K562 (cell line): Measurements from ENCODE around the gene HEXIM1. TPM values are rescaled to one million over a fixed set of nuclear protein-coding genes. Genes with fewer than 3 reads are reported as not detected.

Source experiments
- ATF1 ChIP-seq, 2 experiments: fragments of 450-650 bp in 1 of 2; IDR thresholded peaks; 2 replicates each; pipeline ENCODE4 v1.6.1; 2016; ENCODE audit warnings: missing compliant biosample characterization in 1 of 2, missing genetic modification characterization in 1 of 2
- DDX20 ChIP-seq: fragments of 450-650 bp; IDR thresholded peaks from 2 replicates; pipeline ENCODE4 v1.6.1; 2016; ENCODE audit warnings: missing genetic modification characterization, low read depth, mild to moderate bottlenecking, missing compliant biosample characterization, moderate library complexity
- L3MBTL2 ChIP-seq: fragments of 450-650 bp; IDR thresholded peaks from 2 replicates; pipeline ENCODE4 v1.6.1; 2016; ENCODE audit warnings: mild to moderate bottlenecking, moderate library complexity
- MEIS2 ChIP-seq: fragments of 450-650 bp; IDR thresholded peaks from 2 replicates; pipeline ENCODE4 v1.6.1; 2014; ENCODE audit warnings: mild to moderate bottlenecking; ENCODE audit not compliant: partially characterized antibody
- MTA1 ChIP-seq: fragments of 450-650 bp; IDR thresholded peaks from 2 replicates; pipeline ENCODE4 v1.6.1; 2017; ENCODE audit warnings: borderline replicate concordance
- NUFIP1 ChIP-seq: fragments of 450-650 bp; IDR thresholded peaks from 2 replicates; pipeline ENCODE4 v1.6.1; 2018; ENCODE audit not compliant: partially characterized antibody
- RAD51 ChIP-seq: fragments of 450-650 bp; IDR thresholded peaks from 2 replicates; pipeline ENCODE4 v1.7.1; 2016; ENCODE audit warnings: low read depth, mild to moderate bottlenecking, borderline replicate concordance
- REST ChIP-seq, 2 experiments: fragments of 450-650 bp; formaldehyde crosslinking in 1 of 2; IDR thresholded peaks; 2 replicates each; pipeline versions ENCODE4 v1.4.0 to v1.6.1; 2014 to 2020; ENCODE audit warnings: mild to moderate bottlenecking in 2 of 2, borderline replicate concordance in 1 of 2, low read depth in 1 of 2
- SIN3A ChIP-seq, 2 experiments: fragments of 150-350 bp in 1 of 2; IDR thresholded peaks; 2 replicates each; pipeline ENCODE4 v1.6.1; 2011 to 2016; ENCODE audit warnings: borderline replicate concordance in 2 of 2, low read depth in 2 of 2, low read length in 2 of 2, mild to moderate bottlenecking in 2 of 2, moderate library complexity in 2 of 2; ENCODE audit not compliant: control insufficient read depth in 1 of 2
- SMAD2 ChIP-seq: fragments of 150-350 bp; IDR thresholded peaks from 2 replicates; pipeline ENCODE4 v1.6.1; 2014; ENCODE audit warnings: low read depth, mild to moderate bottlenecking, low read length
- TOE1 ChIP-seq, 2 experiments: fragments of 450-650 bp in 1 of 2; sonication (generic) in 1 of 2; formaldehyde crosslinking in 1 of 2; IDR thresholded peaks; 2 replicates each; pipeline versions ENCODE4 v1.7.1 to v1.8.0; 2016 to 2022; ENCODE audit warnings: borderline replicate concordance in 2 of 2, mild to moderate bottlenecking in 2 of 2, antibody characterized with exemption in 1 of 2, inconsistent platforms in 1 of 2, low read depth in 1 of 2, missing genetic modification reagents in 1 of 2, moderate library complexity in 1 of 2
- ZNF23 ChIP-seq: fragments of 250-450 bp; sonication (Bioruptor Pico); IDR thresholded peaks from 2 replicates; pipeline ENCODE4 v1.4.0; 2020; ENCODE audit warnings: mild to moderate bottlenecking
- polyA plus RNA-seq, 8 experiments: library from polyadenylated mRNA; depleted of rRNA in 4 of 8; stranded (reverse) in 5 of 8; unstranded in 3 of 8; fragments of >200 nt; fragmentation: Nextera tagmentation in 2 of 8; fragmentation: Illumina TruSeq in 1 of 8; extraction: Ambion mirVana in 2 of 8; extraction: Trizol in 1 of 8; gene quantifications; 2 replicates each; pipeline versions ENCODE4 v1.2.1 to v1.2.3, GENCODE V29; 2011 to 2014; ENCODE audit warnings: inconsistent platforms in 1 of 8, missing spikeins in 1 of 8
- total RNA-seq, 7 experiments: library from RNA; depleted of rRNA in 6 of 7; stranded (reverse); fragments of >200 nt in 6 of 7; fragmentation: Illumina TruSeq in 2 of 7; extraction: Trizol in 2 of 7; gene quantifications; 2 replicates each; pipeline versions ENCODE4 v1.2.1 to v1.2.3, GENCODE V29; 2011 to 2021; ENCODE audit warnings: low replicate concordance in 1 of 7
- TF ChIP-seq, protein P1 (sequence below): fragments of 450-650 bp; IDR thresholded peaks from 2 replicates; pipeline ENCODE4 v1.6.1; 2016

Gene HEXIM1
- total and polyA plus RNA-seq, 9 of the 15 experiments (the other 6 are each of a cell fraction or from before 2014, with no cell fraction given), result 1.4 to 28.3 (median 9.1) TPM

DNA sequence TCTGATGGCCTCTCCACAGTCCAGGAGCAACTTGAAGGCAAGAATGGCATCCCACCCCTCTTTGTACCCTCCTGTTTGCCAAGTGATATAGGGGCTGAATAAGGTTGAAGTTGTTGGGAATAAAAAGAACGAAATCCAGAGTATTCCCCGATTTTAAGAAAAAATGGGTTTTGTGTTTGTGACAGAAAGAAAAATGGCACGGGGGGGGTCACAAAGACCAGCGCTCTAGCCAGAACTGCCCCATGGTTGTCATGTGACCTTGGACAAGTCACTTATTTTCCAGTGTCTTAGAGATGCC lies 1.7 kb upstream of the HEXIM1 start (continued):
- TF ChIP-seq REST (IDR thresholded peaks at IDR 0.05; ENCODE audit: borderline replicate concordance) (peak; percentile 62), REST (CRISPR knock-in tag; IDR thresholded peaks at IDR 0.05; ENCODE audit: low read depth) (no peak), L3MBTL2 (no peak), SIN3A (IDR thresholded peaks at IDR 0.05; ENCODE audit: borderline replicate concordance in 2 of 2, control insufficient read depth in 1 of 2, low read depth in 2 of 2, low read length in 2 of 2) (no peak), NUFIP1 (no peak), ATF1 (CRISPR knock-in tag; IDR thresholded peaks at IDR 0.05) (no peak), ATF1 (tag; IDR thresholded peaks at IDR 0.05) (peak; percentile 69), SMAD2 (no peak), ZNF23 (CRISPR knock-in tag) (0 out of 2 replicates have a peak, but pooled peaks have one; percentile 3), TOE1 (IDR thresholded peaks at IDR 0.05; ENCODE audit: borderline replicate concordance) (peak; percentile 97), TOE1 (CRISPR knock-in tag; IDR thresholded peaks at IDR 0.05; ENCODE audit: borderline replicate concordance, low read depth) (no peak), MTA1 (0 out of 2 replicates have a peak, but pooled peaks have one; percentile 33), RAD51 (peak; percentile 90), DDX20 (peak; percentile 65; the same call in 1 of the 2 replicates), MEIS2 (peak; percentile 83)
- TF ChIP-seq, protein P1, sequence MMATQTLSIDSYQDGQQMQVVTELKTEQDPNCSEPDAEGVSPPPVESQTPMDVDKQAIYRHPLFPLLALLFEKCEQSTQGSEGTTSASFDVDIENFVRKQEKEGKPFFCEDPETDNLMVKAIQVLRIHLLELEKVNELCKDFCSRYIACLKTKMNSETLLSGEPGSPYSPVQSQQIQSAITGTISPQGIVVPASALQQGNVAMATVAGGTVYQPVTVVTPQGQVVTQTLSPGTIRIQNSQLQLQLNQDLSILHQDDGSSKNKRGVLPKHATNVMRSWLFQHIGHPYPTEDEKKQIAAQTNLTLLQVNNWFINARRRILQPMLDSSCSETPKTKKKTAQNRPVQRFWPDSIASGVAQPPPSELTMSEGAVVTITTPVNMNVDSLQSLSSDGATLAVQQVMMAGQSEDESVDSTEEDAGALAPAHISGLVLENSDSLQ, result peak; percentile 70
